Neural progenitor cell (in vitro differentiated cells): ENCODE results near the gene SPHKAP. TPM values are rescaled to one million over a fixed set of nuclear protein-coding genes. Genes with fewer than 3 reads are reported as not detected.

Experiments
- DNase-seq: peaks from one replicate; pipeline ENCODE4 v3.0.0-alpha.2; 2016; ENCODE audit warnings: low spot score
- H2AFZ ChIP-seq: fragments of 200-600 bp; sonication (generic); replicated peaks from 2 replicates; pipeline ENCODE4 v1.6.1; 2016; ENCODE audit warnings: antibody characterized with exemption
- H3F3A ChIP-seq: fragments of 200-600 bp; sonication (generic); 2 replicates; pipeline ENCODE4 v1.6.1; 2016; ENCODE audit warnings: antibody characterized with exemption, low read depth
- H3K27ac ChIP-seq: fragments of 200-600 bp; sonication (generic); 2 replicates; pipeline ENCODE4 v1.5.1; 2016; ENCODE audit warnings: mild to moderate bottlenecking
- H3K27me3 ChIP-seq: fragments of 200-600 bp; sonication (generic); 2 replicates; pipeline ENCODE4 v1.6.1; 2016; ENCODE audit warnings: mild to moderate bottlenecking, moderate library complexity
- H3K36me3 ChIP-seq: fragments of 200-600 bp; sonication (generic); 2 replicates; pipeline ENCODE4 v1.5.1; 2016
- H3K4me1 ChIP-seq: fragments of 200-600 bp; sonication (generic); 2 replicates; pipeline ENCODE4 v1.6.1; 2016; ENCODE audit warnings: mixed run types
- H3K4me2 ChIP-seq: fragments of 200-600 bp; sonication (generic); 2 replicates; pipeline ENCODE4 v1.6.1; 2016
- H3K4me3 ChIP-seq: fragments of 200-600 bp; sonication (generic); 2 replicates; pipeline ENCODE4 v1.5.1; 2016
- H3K79me2 ChIP-seq: fragments of 200-600 bp; sonication (generic); 2 replicates; pipeline ENCODE4 v1.6.1; 2016; ENCODE audit warnings: low read depth
- H3K9ac ChIP-seq: fragments of 200-600 bp; sonication (generic); 2 replicates; pipeline ENCODE4 v1.6.1; 2016
- H3K9me3 ChIP-seq: fragments of 200-600 bp; sonication (generic); 2 replicates; pipeline ENCODE4 v1.5.1; 2016; ENCODE audit warnings: low read depth
- H4K20me1 ChIP-seq: fragments of 200-600 bp; sonication (generic); 2 replicates; pipeline ENCODE4 v1.6.1; 2016; ENCODE audit warnings: low read depth
- H3K27ac Mint-ChIP-seq: 3 replicates; pipeline ENCODE4 v1.8.0; 2021; ENCODE audit warnings: mixed read lengths
- H3K27me3 Mint-ChIP-seq: 2 replicates; pipeline ENCODE4 v1.8.0; 2022; ENCODE audit warnings: low read depth, mild to moderate bottlenecking, inconsistent platforms, moderate library complexity, mixed read lengths; ENCODE audit not compliant: insufficient read depth
- H3K36me3 Mint-ChIP-seq: 3 replicates; pipeline ENCODE4 v1.8.0; 2021; ENCODE audit warnings: mixed read lengths
- H3K4me1 Mint-ChIP-seq: 3 replicates; pipeline ENCODE4 v1.8.0; 2021; ENCODE audit warnings: mixed read lengths
- H3K4me3 Mint-ChIP-seq: 3 replicates; pipeline ENCODE4 v1.8.0; 2021; ENCODE audit warnings: mild to moderate bottlenecking, moderate library complexity, mixed read lengths
- H3K9me3 Mint-ChIP-seq: 3 replicates; pipeline ENCODE4 v1.8.0; 2020; ENCODE audit warnings: mixed read lengths
- CTCF ChIP-seq: fragments of 200-600 bp; sonication (generic); IDR thresholded peaks from 2 replicates; pipeline ENCODE4 v1.5.1; 2017; ENCODE audit warnings: antibody characterized with exemption, mild to moderate bottlenecking
- EZH2 ChIP-seq: fragments of 200-600 bp; sonication (generic); IDR thresholded peaks from 2 replicates; pipeline ENCODE4 v1.6.1; 2017; ENCODE audit warnings: antibody characterized with exemption, mild to moderate bottlenecking, moderate library complexity
- EZH2phosphoT487 ChIP-seq: fragments of 200-600 bp; sonication (generic); IDR thresholded peaks from 2 replicates; pipeline ENCODE4 v1.6.1; 2017; ENCODE audit warnings: antibody characterized with exemption
- total RNA-seq: library from RNA; depleted of rRNA; stranded (reverse); fragments of >200 nt; gene quantifications from 2 replicates; pipeline ENCODE4 v1.2.3, GENCODE V29; 2015; ENCODE audit warnings: low replicate concordance

Gene SPHKAP
- total RNA-seq, 1 donor from 2014 or later: not detected

DNA sequence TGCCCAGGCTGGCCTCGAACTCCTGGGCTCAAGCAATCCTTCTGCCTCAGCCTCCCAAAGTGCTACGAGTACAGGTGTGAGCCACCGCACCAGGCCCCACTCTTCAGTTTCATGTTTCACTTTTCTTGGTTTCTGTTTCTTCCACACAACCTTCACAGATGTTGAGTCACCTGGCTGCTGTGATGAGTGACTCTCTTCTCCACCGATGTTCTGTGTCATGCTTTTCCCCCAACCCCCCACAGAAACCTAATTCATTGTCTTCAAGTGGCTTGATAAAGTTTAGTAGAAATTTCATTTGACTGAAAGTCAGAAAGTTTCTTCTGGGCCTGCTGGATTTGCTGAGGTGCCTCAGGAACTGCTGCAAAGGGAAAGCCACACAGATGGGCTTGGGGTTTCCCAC lies 78.5 kb downstream of the SPHKAP start:
- H3K36me3 Mint-ChIP-seq: no peaks in the 10 kb centered on the region
- no peaks in the 10 kb centered on the region for H3K4me1 Mint-ChIP-seq
- Histone ChIP-seq H3K9ac (no peak overlapping the region), H3K36me3 (no peaks in the 10 kb centered on the region), H4K20me1 (no peaks in the 10 kb centered on the region), H3K79me2 (no peaks in the 10 kb centered on the region), H3K4me1 (no peaks in the 10 kb centered on the region), H3K9me3 (no peaks in the 10 kb centered on the region), H3K27me3 (no peaks in the 10 kb centered on the region), H2AFZ (peak overlapping the region; percentile 27), H3K4me3 (no peak overlapping the region), H3K4me2 (no peak overlapping the region), H3K27ac (no peak overlapping the region), H3F3A (no peaks in the 10 kb centered on the region)
- peaks cover 12% of the 10 kb centered on the region for H3K9me3 Mint-ChIP-seq
- TF ChIP-seq CTCF (no peak), EZH2phosphoT487 (no peak), EZH2 (no peak)
- H3K27ac Mint-ChIP-seq: no peak overlapping the region
- H3K27me3 Mint-ChIP-seq: no peaks in the 10 kb centered on the region
- DNase-seq: no peak
- no peak overlapping the region for H3K4me3 Mint-ChIP-seq

DNA sequence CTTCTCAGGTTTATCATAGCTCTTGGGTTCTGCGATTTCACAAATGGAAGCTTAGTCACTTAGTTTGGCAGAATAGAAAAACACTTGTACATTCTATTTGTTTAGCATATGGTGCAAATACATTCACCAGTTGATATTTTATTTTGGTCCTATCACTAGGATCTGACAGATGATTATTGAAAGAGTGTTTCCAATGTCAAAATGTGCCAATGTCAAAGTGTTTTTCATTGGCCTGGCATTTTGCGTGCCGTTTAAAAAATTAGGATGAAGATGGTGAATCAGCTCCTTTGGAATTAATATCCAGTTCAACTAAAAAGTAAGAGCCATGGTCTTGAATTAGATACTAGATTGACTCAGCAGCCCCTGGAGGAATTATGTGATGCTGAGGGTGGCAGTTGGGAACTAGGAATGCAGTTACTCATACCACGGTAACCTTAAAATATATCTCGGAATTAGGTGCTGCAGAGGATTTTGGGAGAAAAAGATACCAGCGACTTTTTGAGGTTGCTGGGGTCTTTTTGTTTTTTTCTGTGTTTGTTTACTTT lies 87.0 kb downstream of the SPHKAP start:
- no peak overlapping the region for H2AFZ ChIP-seq
- H3K4me2 ChIP-seq: no peak overlapping the region
- TF ChIP-seq EZH2phosphoT487: no peak
- no peak for TF ChIP-seq CTCF
- TF ChIP-seq EZH2: no peak
- no peak for DNase-seq
- Mint-ChIP-seq H3K4me1 (no peaks in the 10 kb centered on the region), H3K36me3 (no peaks in the 10 kb centered on the region), H3K4me3 (no peak overlapping the region), H3K27me3 (no peaks in the 10 kb centered on the region), H3K9me3 (peaks cover 5% of the 10 kb centered on the region), H3K27ac (no peak overlapping the region)
- no peaks in the 10 kb centered on the region for H3K79me2 ChIP-seq
- no peak overlapping the region for H3K27ac ChIP-seq
- H4K20me1 ChIP-seq: no peaks in the 10 kb centered on the region
- H3F3A ChIP-seq: no peaks in the 10 kb centered on the region
- no peaks in the 10 kb centered on the region for H3K27me3 ChIP-seq
- no peaks in the 10 kb centered on the region for H3K4me1 ChIP-seq
- no peaks in the 10 kb centered on the region for H3K9me3 ChIP-seq
- H3K9ac ChIP-seq: no peak overlapping the region
- H3K36me3 ChIP-seq: no peaks in the 10 kb centered on the region
- no peak overlapping the region for H3K4me3 ChIP-seq

DNA sequence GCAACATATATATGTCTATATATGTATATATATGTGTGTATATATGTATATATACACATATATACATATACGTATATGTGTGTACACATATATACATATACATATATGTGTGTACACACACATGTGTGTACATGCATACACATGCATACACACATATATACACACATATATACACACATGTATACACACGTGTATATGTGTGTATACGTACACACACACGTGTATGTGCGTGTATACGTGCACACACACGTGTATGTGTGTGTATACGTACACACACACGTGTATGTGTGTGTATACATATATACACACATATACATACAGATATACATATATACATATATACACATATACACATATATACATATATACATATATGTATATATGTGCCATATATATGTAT lies 89.4 kb downstream of the SPHKAP start:
- Histone ChIP-seq H2AFZ (no peak overlapping the region), H3K4me3 (no peak overlapping the region), H3F3A (no peaks in the 10 kb centered on the region), H3K27ac (no peak overlapping the region), H4K20me1 (no peaks in the 10 kb centered on the region), H3K79me2 (no peaks in the 10 kb centered on the region), H3K9ac (no peak overlapping the region), H3K9me3 (no peaks in the 10 kb centered on the region), H3K27me3 (no peaks in the 10 kb centered on the region), H3K36me3 (no peaks in the 10 kb centered on the region), H3K4me1 (no peaks in the 10 kb centered on the region), H3K4me2 (no peak overlapping the region)
- no peak overlapping the region for H3K27ac Mint-ChIP-seq
- no peaks in the 10 kb centered on the region for H3K36me3 Mint-ChIP-seq
- DNase-seq: no peak
- H3K4me3 Mint-ChIP-seq: no peak overlapping the region
- H3K9me3 Mint-ChIP-seq: peaks cover 5% of the 10 kb centered on the region
- no peaks in the 10 kb centered on the region for H3K4me1 Mint-ChIP-seq
- H3K27me3 Mint-ChIP-seq: no peaks in the 10 kb centered on the region
- TF ChIP-seq CTCF (no peak), EZH2phosphoT487 (no peak), EZH2 (no peak)
